GM12891 (cell line): ENCODE data around the gene HS3ST4.

Experiments
- POLR2A ChIP-seq: IDR thresholded peaks from 2 replicates; pipeline ENCODE4 v1.6.1; 2011; ENCODE audit warnings: low read depth, low read length, control low read depth
- POLR2AphosphoS5 ChIP-seq: IDR thresholded peaks from 2 replicates; pipeline ENCODE4 v1.6.1; 2011; ENCODE audit warnings: low read depth, low read length, control low read depth

GRCh38 chr16:25886598-25886997, 194.8 kb downstream of the HS3ST4 start:
- TF ChIP-seq POLR2A (no peak), POLR2AphosphoS5 (no peak)
